Progenitor cell of endocrine pancreas (in vitro differentiated cells): Measurements from ENCODE around the gene MYO18A. TPM values are rescaled to one million over a fixed set of nuclear protein-coding genes. Genes with fewer than 3 reads are reported as not detected.

Experiments
- DNase-seq: peaks from one replicate; pipeline ENCODE4 v3.0.0; 2021; ENCODE audit warnings: low spot score; ENCODE audit not compliant: unreplicated experiment
- H3K27ac Mint-ChIP-seq: 2 replicates; pipeline ENCODE4 v1.8.0; 2021; ENCODE audit warnings: mild to moderate bottlenecking, moderate library complexity, mixed read lengths
- H3K27me3 Mint-ChIP-seq: 2 replicates; pipeline ENCODE4 v1.8.0; 2021; ENCODE audit warnings: mixed read lengths
- H3K36me3 Mint-ChIP-seq: 2 replicates; pipeline ENCODE4 v1.8.0; 2022; ENCODE audit warnings: mixed read lengths; ENCODE audit not compliant: insufficient read depth
- H3K4me1 Mint-ChIP-seq: 2 replicates; pipeline ENCODE4 v1.8.0; 2021; ENCODE audit warnings: low read depth, mixed read lengths
- H3K4me3 Mint-ChIP-seq: 2 replicates; pipeline ENCODE4 v1.8.0; 2021; ENCODE audit warnings: low read depth, mild to moderate bottlenecking, moderate library complexity, mixed read lengths
- H3K9me3 Mint-ChIP-seq: 2 replicates; pipeline ENCODE4 v1.8.0; 2021; ENCODE audit warnings: low read depth, mixed read lengths
- CTCF ChIP-seq: fragments of 200-600 bp; sonication (generic); IDR thresholded peaks from one replicate; pipeline ENCODE4 v1.5.0; 2021; ENCODE audit warnings: antibody characterized with exemption, mild to moderate bottlenecking; ENCODE audit not compliant: unreplicated experiment
- total RNA-seq: library from RNA; stranded (reverse); gene quantifications from 2 replicates; pipeline ENCODE4 v1.2.1, GENCODE V29; 2021

The MYO18A gene
- total RNA-seq, 1 donor from 2014 or later: 75.7 TPM

- Mint-ChIP-seq H3K4me3 (peak overlapping the region; percentile 7), H3K27me3 (no peaks in the 10 kb centered on the region)
- DNase-seq: no peak
Observed at GRCh38 chr17:29155227-29155965, 24.8 kb downstream of the MYO18A start.

GRCh38 chr17:29154516-29155226 is 25.5 kb downstream of the MYO18A start:
- no peaks in the 10 kb centered on the region for H3K27me3 Mint-ChIP-seq
- no peaks in the 10 kb centered on the region for H3K9me3 Mint-ChIP-seq
- H3K27ac Mint-ChIP-seq: peak overlapping the region; percentile 66
- no peaks in the 10 kb centered on the region for H3K36me3 Mint-ChIP-seq
- no peak for TF ChIP-seq CTCF
- H3K4me1 Mint-ChIP-seq: peaks cover 63% of the 10 kb centered on the region
- no peak for DNase-seq
- H3K4me3 Mint-ChIP-seq: peak overlapping the region; percentile 7

More at GRCh38 chr17:29155227-29155965, 24.8 kb downstream of the MYO18A start:
- no peaks in the 10 kb centered on the region for H3K9me3 Mint-ChIP-seq
- TF ChIP-seq CTCF: no peak
- peaks cover 70% of the 10 kb centered on the region for H3K4me1 Mint-ChIP-seq
- no peaks in the 10 kb centered on the region for H3K36me3 Mint-ChIP-seq
- peak overlapping the region; percentile 66 for H3K27ac Mint-ChIP-seq

- Mint-ChIP-seq H3K27ac (peak overlapping the region; percentile 86), H3K9me3 (no peaks in the 10 kb centered on the region), H3K4me1 (peaks cover 47% of the 10 kb centered on the region), H3K36me3 (no peaks in the 10 kb centered on the region), H3K4me3 (no peak overlapping the region), H3K27me3 (no peaks in the 10 kb centered on the region)
- no peak for TF ChIP-seq CTCF
- no peak for DNase-seq
Observed at GRCh38 chr17:29151567-29151966, 28.6 kb downstream of the MYO18A start.

GRCh38 chr17:29150161-29150560 is 30.0 kb downstream of the MYO18A start:
- DNase-seq: no peak
- Mint-ChIP-seq H3K4me1 (peaks cover 40% of the 10 kb centered on the region), H3K4me3 (no peak overlapping the region), H3K9me3 (no peaks in the 10 kb centered on the region), H3K36me3 (no peaks in the 10 kb centered on the region), H3K27me3 (no peaks in the 10 kb centered on the region), H3K27ac (no peak overlapping the region)
- TF ChIP-seq CTCF: no peak

- no peak for DNase-seq
- peaks cover 34% of the 10 kb centered on the region for H3K4me1 Mint-ChIP-seq
- TF ChIP-seq CTCF: no peak
- peak overlapping the region; percentile 40 for H3K27ac Mint-ChIP-seq
- H3K4me3 Mint-ChIP-seq: peak overlapping the region; percentile 76
- no peaks in the 10 kb centered on the region for H3K27me3 Mint-ChIP-seq
- H3K9me3 Mint-ChIP-seq: no peaks in the 10 kb centered on the region
- H3K36me3 Mint-ChIP-seq: no peaks in the 10 kb centered on the region
Observed at GRCh38 chr17:29149431-29150064, 30.6 kb downstream of the MYO18A start.
